ENCODE measurements around the gene RAD23A.

Gene RAD23A

GRCh38 chr19:12984143-12984627 is 38.5 kb downstream of the RAD23A start:
- Histone ChIP-seq H3K9me3 (ENCODE audit: control insufficient read depth in 2 of 2, low read length in 2 of 2) (no peaks in the 10 kb centered on the region), H3K4me1 (ENCODE audit: control insufficient read depth in 2 of 2, insufficient read depth in 2 of 2, low read length in 2 of 2) (peaks cover 21 to 28% of the 10 kb centered on the region in 2 donors), H3K27ac (ENCODE audit: low read depth in 2 of 2, low read length in 2 of 2) (peak overlapping the region; percentile 80 to 88), H3K27me3 (ENCODE audit: control insufficient read depth in 2 of 2, insufficient read depth in 2 of 2, low read length in 2 of 2) (peaks cover 0 to 3% of the 10 kb centered on the region in 2 donors), H3K36me3 (ENCODE audit: control insufficient read depth in 2 of 2, insufficient read depth in 2 of 2, low read length in 2 of 2) (no peaks in the 10 kb centered on the region), H3K9ac (ENCODE audit: low read depth in 1 of 2, low read length in 2 of 2) (peak overlapping the region; percentile 19 to 44), H3K4me3 (ENCODE audit: low read length in 2 of 2) (no peak overlapping the region)

GRCh38 chr19:12984683-12985048 is 39.0 kb downstream of the RAD23A start:
- H3K4me1 ChIP-seq (ENCODE audit: control insufficient read depth in 2 of 2, insufficient read depth in 2 of 2, low read length in 2 of 2), result peaks cover 21 to 28% of the 10 kb centered on the region in 2 donors
- no peaks in the 10 kb centered on the region for H3K36me3 ChIP-seq (ENCODE audit: control insufficient read depth in 2 of 2, insufficient read depth in 2 of 2, low read length in 2 of 2)
- H3K27me3 ChIP-seq (ENCODE audit: control insufficient read depth in 2 of 2, insufficient read depth in 2 of 2, low read length in 2 of 2), result peaks cover 0 to 3% of the 10 kb centered on the region in 2 donors
- H3K4me3 ChIP-seq (ENCODE audit: low read length in 2 of 2), result peak overlapping the region; percentile 1 to 9
- no peaks in the 10 kb centered on the region for H3K9me3 ChIP-seq (ENCODE audit: control insufficient read depth in 2 of 2, low read length in 2 of 2)
- peak overlapping the region; percentile 80 to 88 for H3K27ac ChIP-seq (ENCODE audit: low read depth in 2 of 2, low read length in 2 of 2)
- peak overlapping the region; percentile 27 to 44 for H3K9ac ChIP-seq (ENCODE audit: low read depth in 1 of 2, low read length in 2 of 2)

- peaks cover 0 to 3% of the 10 kb centered on the region in 2 donors for H3K27me3 ChIP-seq (ENCODE audit: control insufficient read depth in 2 of 2, insufficient read depth in 2 of 2, low read length in 2 of 2)
- H3K4me3 ChIP-seq (ENCODE audit: low read length in 2 of 2), result peak overlapping the region; percentile 1 to 15
- peak overlapping the region; percentile 27 to 44 for H3K9ac ChIP-seq (ENCODE audit: low read depth in 1 of 2, low read length in 2 of 2)
- H3K36me3 ChIP-seq (ENCODE audit: control insufficient read depth in 2 of 2, insufficient read depth in 2 of 2, low read length in 2 of 2), result no peaks in the 10 kb centered on the region
- peaks cover 21 to 28% of the 10 kb centered on the region in 2 donors for H3K4me1 ChIP-seq (ENCODE audit: control insufficient read depth in 2 of 2, insufficient read depth in 2 of 2, low read length in 2 of 2)
- peak overlapping the region; percentile 80 to 88 for H3K27ac ChIP-seq (ENCODE audit: low read depth in 2 of 2, low read length in 2 of 2)
- no peaks in the 10 kb centered on the region for H3K9me3 ChIP-seq (ENCODE audit: control insufficient read depth in 2 of 2, low read length in 2 of 2)
These were observed 39.6 kb downstream of the RAD23A start for GRCh38 chr19:12985049-12985776.

- Histone ChIP-seq H3K9me3 (ENCODE audit: control insufficient read depth in 2 of 2, low read length in 2 of 2) (no peaks in the 10 kb centered on the region), H3K4me3 (ENCODE audit: low read length in 2 of 2) (no peak overlapping the region), H3K27ac (ENCODE audit: low read depth in 2 of 2, low read length in 2 of 2) (no peak overlapping the region), H3K9ac (ENCODE audit: low read depth in 1 of 2, low read length in 2 of 2) (no peak overlapping the region), H3K4me1 (ENCODE audit: control insufficient read depth in 2 of 2, insufficient read depth in 2 of 2, low read length in 2 of 2) (peaks cover 21 to 31% of the 10 kb centered on the region in 2 donors), H3K27me3 (ENCODE audit: control insufficient read depth in 2 of 2, insufficient read depth in 2 of 2, low read length in 2 of 2) (no peaks in the 10 kb centered on the region), H3K36me3 (ENCODE audit: control insufficient read depth in 2 of 2, insufficient read depth in 2 of 2, low read length in 2 of 2) (no peaks in the 10 kb centered on the region)
These were observed 41.1 kb downstream of the RAD23A start for GRCh38 chr19:12986726-12987125.

GRCh38 chr19:12987190-12987589 is 41.5 kb downstream of the RAD23A start:
- Histone ChIP-seq H3K4me1 (ENCODE audit: control insufficient read depth in 2 of 2, insufficient read depth in 2 of 2, low read length in 2 of 2) (peaks cover 21 to 31% of the 10 kb centered on the region in 2 donors), H3K27me3 (ENCODE audit: control insufficient read depth in 2 of 2, insufficient read depth in 2 of 2, low read length in 2 of 2) (no peaks in the 10 kb centered on the region), H3K27ac (ENCODE audit: low read depth in 2 of 2, low read length in 2 of 2) (no peak overlapping the region), H3K9ac (ENCODE audit: low read depth in 1 of 2, low read length in 2 of 2) (no peak overlapping the region), H3K9me3 (ENCODE audit: control insufficient read depth in 2 of 2, low read length in 2 of 2) (no peaks in the 10 kb centered on the region), H3K36me3 (ENCODE audit: control insufficient read depth in 2 of 2, insufficient read depth in 2 of 2, low read length in 2 of 2) (no peaks in the 10 kb centered on the region), H3K4me3 (ENCODE audit: low read length in 2 of 2) (no peak overlapping the region)

- Histone ChIP-seq H3K27ac (ENCODE audit: low read depth in 2 of 2, low read length in 2 of 2) (no peak overlapping the region), H3K9ac (ENCODE audit: low read depth in 1 of 2, low read length in 2 of 2) (no peak overlapping the region), H3K4me1 (ENCODE audit: control insufficient read depth in 2 of 2, insufficient read depth in 2 of 2, low read length in 2 of 2) (peaks cover 21 to 31% of the 10 kb centered on the region in 2 donors), H3K4me3 (ENCODE audit: low read length in 2 of 2) (no peak overlapping the region), H3K36me3 (ENCODE audit: control insufficient read depth in 2 of 2, insufficient read depth in 2 of 2, low read length in 2 of 2) (no peaks in the 10 kb centered on the region), H3K9me3 (ENCODE audit: control insufficient read depth in 2 of 2, low read length in 2 of 2) (no peaks in the 10 kb centered on the region), H3K27me3 (ENCODE audit: control insufficient read depth in 2 of 2, insufficient read depth in 2 of 2, low read length in 2 of 2) (no peaks in the 10 kb centered on the region)
These were observed 42.1 kb downstream of the RAD23A start for GRCh38 chr19:12987781-12988180.

- no peaks in the 10 kb centered on the region for H3K9me3 ChIP-seq (ENCODE audit: control insufficient read depth in 2 of 2, low read length in 2 of 2)
- H3K9ac ChIP-seq (ENCODE audit: low read depth in 1 of 2, low read length in 2 of 2), result no peak overlapping the region
- no peak overlapping the region for H3K4me3 ChIP-seq (ENCODE audit: low read length in 2 of 2)
- no peak overlapping the region for H3K27ac ChIP-seq (ENCODE audit: low read depth in 2 of 2, low read length in 2 of 2)
- H3K27me3 ChIP-seq (ENCODE audit: control insufficient read depth in 2 of 2, insufficient read depth in 2 of 2, low read length in 2 of 2), result no peaks in the 10 kb centered on the region
- no peaks in the 10 kb centered on the region for H3K36me3 ChIP-seq (ENCODE audit: control insufficient read depth in 2 of 2, insufficient read depth in 2 of 2, low read length in 2 of 2)
- H3K4me1 ChIP-seq (ENCODE audit: control insufficient read depth in 2 of 2, insufficient read depth in 2 of 2, low read length in 2 of 2), result peaks cover 9 to 14% of the 10 kb centered on the region in 2 donors
These were observed 44.8 kb downstream of the RAD23A start for GRCh38 chr19:12990431-12990830.

GRCh38 chr19:12990853-12991252 is 45.2 kb downstream of the RAD23A start:
- Histone ChIP-seq H3K4me1 (ENCODE audit: control insufficient read depth in 2 of 2, insufficient read depth in 2 of 2, low read length in 2 of 2) (peaks cover 5 to 10% of the 10 kb centered on the region in 2 donors), H3K27me3 (ENCODE audit: control insufficient read depth in 2 of 2, insufficient read depth in 2 of 2, low read length in 2 of 2) (no peaks in the 10 kb centered on the region), H3K27ac (ENCODE audit: low read depth in 2 of 2, low read length in 2 of 2) (no peak overlapping the region), H3K4me3 (ENCODE audit: low read length in 2 of 2) (no peak overlapping the region), H3K36me3 (ENCODE audit: control insufficient read depth in 2 of 2, insufficient read depth in 2 of 2, low read length in 2 of 2) (no peaks in the 10 kb centered on the region), H3K9me3 (ENCODE audit: control insufficient read depth in 2 of 2, low read length in 2 of 2) (no peaks in the 10 kb centered on the region), H3K9ac (ENCODE audit: low read depth in 1 of 2, low read length in 2 of 2) (no peak overlapping the region)

- Histone ChIP-seq H3K9ac (ENCODE audit: low read depth in 1 of 2, low read length in 2 of 2) (no peak overlapping the region), H3K27me3 (ENCODE audit: control insufficient read depth in 2 of 2, insufficient read depth in 2 of 2, low read length in 2 of 2) (no peaks in the 10 kb centered on the region), H3K4me3 (ENCODE audit: low read length in 2 of 2) (no peak overlapping the region), H3K9me3 (ENCODE audit: control insufficient read depth in 2 of 2, low read length in 2 of 2) (no peaks in the 10 kb centered on the region), H3K4me1 (ENCODE audit: control insufficient read depth in 2 of 2, insufficient read depth in 2 of 2, low read length in 2 of 2) (peaks cover 5 to 8% of the 10 kb centered on the region in 2 donors), H3K27ac (ENCODE audit: low read depth in 2 of 2, low read length in 2 of 2) (no peak overlapping the region), H3K36me3 (ENCODE audit: control insufficient read depth in 2 of 2, insufficient read depth in 2 of 2, low read length in 2 of 2) (no peaks in the 10 kb centered on the region)
These were observed 45.6 kb downstream of the RAD23A start for GRCh38 chr19:12991296-12991695.

- no peak overlapping the region for H3K27ac ChIP-seq (ENCODE audit: low read depth in 2 of 2, low read length in 2 of 2)
- H3K4me1 ChIP-seq (ENCODE audit: control insufficient read depth in 2 of 2, insufficient read depth in 2 of 2, low read length in 2 of 2), result peaks cover 15 to 19% of the 10 kb centered on the region in 2 donors
- H3K36me3 ChIP-seq (ENCODE audit: control insufficient read depth in 2 of 2, insufficient read depth in 2 of 2, low read length in 2 of 2), result no peaks in the 10 kb centered on the region
- no peak overlapping the region for H3K9ac ChIP-seq (ENCODE audit: low read depth in 1 of 2, low read length in 2 of 2)
- H3K9me3 ChIP-seq (ENCODE audit: control insufficient read depth in 2 of 2, low read length in 2 of 2), result no peaks in the 10 kb centered on the region
- H3K4me3 ChIP-seq (ENCODE audit: low read length in 2 of 2), result no peak overlapping the region
- no peaks in the 10 kb centered on the region for H3K27me3 ChIP-seq (ENCODE audit: control insufficient read depth in 2 of 2, insufficient read depth in 2 of 2, low read length in 2 of 2)
These were observed 47.1 kb downstream of the RAD23A start for GRCh38 chr19:12992729-12993128.
